GM15510 (cell line): ENCODE data around the gene KIR2DL1.
"Not testable (repeated sequence)": the region's sequence is repeated elsewhere in the genome, so short reads cannot be mapped to it uniquely, and the experiment has no call there.

Experiments used
- POLR2A ChIP-seq: IDR thresholded peaks from 3 replicates; pipeline ENCODE4 v1.6.1; 2011; ENCODE audit warnings: borderline replicate concordance; ENCODE audit not compliant: insufficient read length; ENCODE audit errors: extremely low read depth

The KIR2DL1 gene

DNA sequence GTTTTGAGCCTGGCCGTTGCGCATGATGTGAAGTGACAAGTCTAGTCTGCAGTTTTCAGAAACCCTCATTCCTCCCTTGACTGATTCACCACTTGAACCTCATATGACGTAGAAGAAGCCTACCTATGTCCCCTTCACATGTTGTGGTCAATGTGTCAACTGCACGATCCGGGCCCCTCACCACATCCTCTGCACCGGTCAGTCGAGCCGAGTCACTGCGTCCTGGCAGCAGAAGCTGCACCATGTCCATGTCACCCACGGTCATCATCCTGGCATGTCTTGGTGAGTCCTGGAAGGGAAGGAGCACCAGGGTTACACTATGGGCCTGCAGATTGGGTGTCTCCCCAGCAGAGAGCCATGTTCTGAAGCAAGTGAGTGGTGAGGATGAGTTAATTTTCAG lies 33.8 kb downstream of the KIR2DL1 start, which contains the start of gene KIR2DL4:
TSS of gene KIR2DL4 (plus strand) at position 201 of the 400 bp plus-strand sequence. CDS start at position 243, 42 bp downstream.
- no peak for TF ChIP-seq POLR2A

DNA sequence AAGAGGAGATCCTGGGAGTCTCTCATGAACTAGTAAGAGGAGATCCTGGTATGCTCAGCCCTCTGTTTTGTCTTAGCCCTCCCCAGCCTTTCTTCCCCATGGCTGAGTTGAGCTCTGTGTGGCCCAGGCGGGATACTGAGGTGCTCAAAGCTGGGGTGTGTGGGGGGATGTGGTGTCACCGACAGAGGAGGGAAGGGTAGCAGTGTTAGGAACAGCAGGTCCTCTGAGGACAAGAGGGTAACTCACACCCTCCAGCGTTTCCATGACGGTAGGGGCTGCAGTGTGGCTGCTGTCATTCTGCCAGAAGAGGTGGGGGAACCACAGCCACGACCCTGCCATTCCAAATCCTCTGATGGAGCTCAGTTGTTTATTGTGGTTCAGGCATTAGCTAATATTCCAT lies 34.5 kb downstream of the KIR2DL1 start:
- no peak for TF ChIP-seq POLR2A

DNA sequence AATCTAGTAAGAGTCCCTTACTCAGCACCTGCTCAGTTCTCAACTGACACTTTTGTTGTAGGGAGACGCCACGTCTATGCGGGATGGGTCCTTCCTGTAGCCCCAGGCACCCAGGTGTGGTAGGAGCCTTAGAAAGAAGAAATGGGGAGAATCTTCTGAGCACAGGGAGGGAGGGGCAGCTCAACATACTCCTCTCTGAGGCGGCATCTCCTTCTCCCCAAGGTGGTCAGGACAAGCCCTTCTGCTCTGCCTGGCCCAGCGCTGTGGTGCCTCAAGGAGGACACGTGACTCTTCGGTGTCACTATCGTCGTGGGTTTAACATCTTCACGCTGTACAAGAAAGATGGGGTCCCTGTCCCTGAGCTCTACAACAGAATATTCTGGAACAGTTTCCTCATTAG lies 35.0 kb downstream of the KIR2DL1 start:
- no peak for TF ChIP-seq POLR2A

DNA sequence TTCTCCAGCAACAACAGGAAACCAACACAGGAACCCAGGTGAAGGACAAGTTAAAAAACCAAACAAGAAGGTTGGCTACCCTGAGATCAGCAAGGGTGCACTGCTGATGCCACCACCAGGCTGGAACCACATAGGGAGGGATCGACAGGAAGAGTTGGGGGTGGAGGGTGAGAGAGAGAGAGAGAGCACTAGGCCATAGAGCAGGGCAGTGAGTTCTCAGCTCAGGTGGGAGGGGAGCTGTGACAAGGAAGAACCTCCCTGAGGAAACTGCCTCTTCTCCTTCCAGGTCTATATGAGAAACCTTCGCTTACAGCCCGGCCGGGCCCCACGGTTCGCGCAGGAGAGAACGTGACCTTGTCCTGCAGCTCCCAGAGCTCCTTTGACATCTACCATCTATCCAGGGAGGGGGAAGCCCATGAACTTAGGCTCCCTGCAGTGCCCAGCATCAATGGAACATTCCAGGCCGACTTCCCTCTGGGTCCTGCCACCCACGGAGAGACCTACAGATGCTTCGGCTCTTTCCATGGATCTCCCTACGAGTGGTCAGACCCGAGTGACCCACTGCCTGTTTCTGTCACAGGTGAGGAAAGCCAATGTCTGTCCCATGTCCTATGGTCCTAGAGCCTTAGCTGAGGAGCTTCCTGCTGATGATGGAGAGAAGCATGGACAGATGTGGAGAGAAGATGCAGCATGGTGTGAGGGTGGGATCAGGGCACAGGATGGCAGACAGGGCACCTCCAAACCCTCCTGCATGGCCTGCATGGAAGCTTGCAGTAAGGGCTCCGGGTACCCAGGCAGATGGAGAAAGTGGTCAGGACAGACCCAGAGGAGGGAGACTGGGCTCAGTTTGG lies 36.3 kb downstream of the KIR2DL1 start:
- TF ChIP-seq POLR2A = no peak

DNA sequence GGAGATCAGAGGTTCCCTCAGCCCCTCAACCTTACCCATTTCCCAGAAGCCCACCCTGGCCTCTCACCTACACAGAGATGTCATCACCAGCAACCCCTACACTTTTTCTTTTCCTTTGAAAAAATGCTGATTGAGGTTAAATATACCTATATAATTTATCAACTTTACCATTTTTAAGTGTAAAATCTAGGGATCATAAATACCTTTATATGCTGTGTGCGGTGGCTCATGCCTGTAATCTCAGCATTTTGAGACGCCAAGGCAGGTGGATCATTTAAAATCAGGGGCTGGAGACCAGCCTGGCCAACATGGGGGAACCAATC lies 36.9 kb downstream of the KIR2DL1 start:
- no peak for TF ChIP-seq POLR2A

DNA sequence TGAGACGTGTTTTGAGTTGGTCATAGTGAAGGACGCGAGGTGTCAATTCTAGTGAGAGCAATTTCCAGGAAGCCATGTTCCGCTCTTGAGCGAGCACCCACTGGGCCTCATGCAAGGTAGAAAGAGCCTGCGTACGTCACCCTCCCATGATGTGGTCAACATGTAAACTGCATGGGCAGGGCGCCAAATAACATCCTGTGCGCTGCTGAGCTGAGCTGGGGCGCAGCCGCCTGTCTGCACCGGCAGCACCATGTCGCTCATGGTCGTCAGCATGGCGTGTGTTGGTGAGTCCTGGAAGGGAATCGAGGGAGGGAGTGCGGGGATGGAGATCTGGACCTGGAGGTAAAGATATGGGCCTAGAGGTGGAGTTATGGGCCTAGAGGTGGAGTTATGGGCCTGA lies 46.7 kb downstream of the KIR2DL1 start, which contains the start of gene KIR3DL1:
TSS of gene KIR3DL1 (plus strand) at position 218 of the 400 bp plus-strand sequence.
- TF ChIP-seq POLR2A = not testable (repeated sequence)

DNA sequence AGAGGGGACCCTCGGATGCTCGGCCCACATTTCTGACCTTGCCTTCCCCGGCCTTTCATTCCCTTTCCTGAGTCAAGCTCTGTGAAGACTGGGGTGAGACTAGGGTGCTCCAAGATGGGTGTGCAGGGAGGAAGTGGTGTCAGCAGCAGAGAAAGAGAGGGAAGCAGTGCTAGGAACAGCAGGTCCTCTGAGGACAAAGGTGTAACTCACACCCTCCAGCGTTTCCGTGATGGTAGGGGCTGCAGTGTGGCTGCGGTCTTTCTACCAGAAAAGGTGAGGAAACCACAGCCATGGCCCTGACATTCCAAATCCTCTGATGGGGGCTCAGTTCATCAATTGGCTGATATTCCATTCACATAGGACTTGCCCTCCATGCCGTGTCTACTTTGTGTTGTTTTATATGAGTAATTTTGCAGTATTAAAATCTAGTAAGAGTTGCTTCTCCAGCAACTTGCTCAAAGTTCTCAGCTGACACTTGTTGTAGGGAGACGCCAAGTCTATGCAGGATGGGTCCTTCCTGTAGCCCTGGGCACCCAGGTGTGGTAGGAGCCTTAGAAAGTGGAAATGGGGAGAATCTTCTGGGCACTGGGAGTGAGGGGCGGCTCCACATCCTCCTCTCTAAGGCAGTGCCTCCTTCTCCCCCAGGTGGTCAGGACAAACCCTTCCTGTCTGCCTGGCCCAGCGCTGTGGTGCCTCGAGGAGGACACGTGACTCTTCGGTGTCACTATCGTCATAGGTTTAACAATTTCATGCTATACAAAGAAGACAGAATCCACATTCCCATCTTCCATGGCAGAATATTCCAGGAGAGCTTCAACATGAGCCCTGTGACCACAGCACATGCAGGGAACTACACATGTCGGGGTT lies 48.3 kb downstream of the KIR2DL1 start:
- no peak for TF ChIP-seq POLR2A

DNA sequence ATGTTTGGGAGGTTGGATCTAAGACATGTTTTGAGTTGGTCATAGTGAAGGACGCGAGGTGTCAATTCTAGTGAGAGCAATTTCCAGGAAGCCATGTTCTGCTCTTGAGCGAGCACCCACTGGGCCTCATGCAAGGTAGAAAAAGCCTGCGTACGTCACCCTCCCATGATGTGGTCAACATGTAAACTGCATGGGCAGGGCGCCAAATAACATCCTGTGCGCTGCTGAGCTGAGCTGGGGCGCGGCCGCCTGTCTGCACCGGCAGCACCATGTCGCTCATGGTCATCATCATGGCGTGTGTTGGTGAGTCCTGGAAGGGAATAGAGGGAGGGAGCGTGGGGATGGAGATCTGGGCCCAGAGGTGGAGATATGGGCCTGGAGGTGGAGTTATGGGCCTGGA lies 62.9 kb downstream of the KIR2DL1 start, which contains the start of gene KIR2DS4:
TSS of gene KIR2DS4 (plus strand) at position 181 of the 400 bp plus-strand sequence.
- TF ChIP-seq POLR2A = not testable (repeated sequence)
